ENCODE measurements around the gene HMCN1. TPM values are rescaled to one million over a fixed set of nuclear protein-coding genes. Genes with fewer than 3 reads are reported as not detected.

The HMCN1 gene
- polyA plus RNA-seq, 1 of the 3 experiments (the other 2 are of a cell fraction): 59.5 TPM

- no peak for TF ChIP-seq CTCF (IDR thresholded peaks at IDR 0.05)
- TF ChIP-seq PBX3 (IDR thresholded peaks at IDR 0.05): no peak
- no peak for TF ChIP-seq IRF3 (IDR thresholded peaks at IDR 0.05; ENCODE audit: low read depth, low read length)
Measured at GRCh38 chr1:185857442-185857841, 123.3 kb downstream of the HMCN1 start (continued).

GRCh38 chr1:185860311-185860710, 126.1 kb downstream of the HMCN1 start:
- WGBS (ENCODE audit: low lambda C conversion rate): 90% methylated on average over 1 of the region's 1 CpG
- 0 out of 2 replicates have a peak, but pooled peaks cover 4% of the 10 kb centered on the region for H3K79me2 ChIP-seq (ENCODE audit: insufficient read depth)
- H3K4me1 ChIP-seq (ENCODE audit: control insufficient read depth in 1 of 2, insufficient read depth in 2 of 2, low read depth in 1 of 2, low read length in 1 of 2): peaks cover 2 to 31% of the 10 kb centered on the region in 2 experiments; a peak in 2 of 4 replicates
- H3K27ac ChIP-seq (ENCODE audit: low read depth in 2 of 2, low read length in 1 of 2): peak overlapping the region in 1 of 2 experiments; percentile 74; a peak in 3 of 4 replicates
- no peaks in the 10 kb centered on the region for H4K20me1 ChIP-seq (ENCODE audit: insufficient read depth)
- H3K9me2 ChIP-seq: no peaks in the 10 kb centered on the region
- H3K4me3 ChIP-seq (ENCODE audit: low read depth in 2 of 2, low read length in 1 of 2): no peak overlapping the region
- peaks cover 0 to 3% of the 10 kb centered on the region in 2 experiments for H3K36me3 ChIP-seq (replicated peaks in 1 of 2; ENCODE audit: control insufficient read depth in 1 of 2, insufficient read depth in 2 of 2, low read length in 1 of 2)
- ChIA-PET POLR2A (no interaction called here), CTCF (no interaction called here)
- no peak overlapping the region for H3K4me2 ChIP-seq
- no peaks in the 10 kb centered on the region for H3K9me3 ChIP-seq
- H3K27me3 ChIP-seq (ENCODE audit: insufficient read depth): no peaks in the 10 kb centered on the region; the same call in 1 of the 2 replicates
- peaks cover 18% of the 10 kb centered on the region for H3F3A ChIP-seq (replicated peaks; ENCODE audit: insufficient read depth)
- no peak overlapping the region for H3K9ac ChIP-seq
- no peak for DNase-seq
- TF ChIP-seq CTCF (IDR thresholded peaks at IDR 0.05) (no peak), TCF12 (IDR thresholded peaks at IDR 0.05) (no peak)
- H2AFZ ChIP-seq (ENCODE audit: low read depth): no peak overlapping the region

GRCh38 chr1:185860859-185861258, 126.7 kb downstream of the HMCN1 start:
- peak overlapping the region; percentile 28 to 74; a peak in 3 of 4 replicates for H3K27ac ChIP-seq (ENCODE audit: low read depth in 2 of 2, low read length in 1 of 2)
- CTCF ChIA-PET: interaction anchor here (1.3 kb wide), 1 partner anchor 48 kb away, joined by 3 read pairs; no protein-coding TSS in a partner anchor

More at GRCh38 chr1:185860859-185861258, 126.7 kb downstream of the HMCN1 start:
- Histone ChIP-seq H3K79me2 (ENCODE audit: insufficient read depth) (0 out of 2 replicates have a peak, but pooled peaks cover under 1% of the 10 kb centered on the region), H3K9ac (no peak overlapping the region), H3K4me1 (ENCODE audit: control insufficient read depth in 1 of 2, insufficient read depth in 2 of 2, low read depth in 1 of 2, low read length in 1 of 2) (peaks cover 2 to 31% of the 10 kb centered on the region in 2 experiments; a peak in 2 of 4 replicates), H3F3A (replicated peaks; ENCODE audit: insufficient read depth) (peaks cover 24% of the 10 kb centered on the region), H3K9me3 (no peaks in the 10 kb centered on the region), H3K4me2 (no peak overlapping the region), H3K9me2 (no peaks in the 10 kb centered on the region), H2AFZ (ENCODE audit: low read depth) (no peak overlapping the region), H3K36me3 (replicated peaks in 1 of 2; ENCODE audit: control insufficient read depth in 1 of 2, insufficient read depth in 2 of 2, low read length in 1 of 2) (peaks cover under 1 to 4% of the 10 kb centered on the region in 2 experiments), H3K27me3 (ENCODE audit: insufficient read depth) (no peaks in the 10 kb centered on the region; the same call in 1 of the 2 replicates), H3K4me3 (ENCODE audit: low read depth in 2 of 2, low read length in 1 of 2) (no peak overlapping the region), H4K20me1 (ENCODE audit: insufficient read depth) (no peaks in the 10 kb centered on the region)
- 12% methylated on average over 1 of the region's 1 CpG for WGBS (ENCODE audit: low lambda C conversion rate)
- TF ChIP-seq GATA2 (CRISPR knock-in tag; IDR thresholded peaks at IDR 0.05) (no peak), USF2 (IDR thresholded peaks at IDR 0.05; ENCODE audit: borderline replicate concordance, low read depth, low read length) (no peak), YY1 (IDR thresholded peaks at IDR 0.05; ENCODE audit: low read depth) (no peak), FOXJ3 (CRISPR knock-in tag; IDR thresholded peaks at IDR 0.05) (no peak), GABPA (IDR thresholded peaks at IDR 0.05; ENCODE audit: low read depth) (no peak), ELF1 (IDR thresholded peaks at IDR 0.05) (no peak), POLR2AphosphoS5 (IDR thresholded peaks at IDR 0.05; ENCODE audit: low read depth, low read length) (no peak), EP300 (IDR thresholded peaks at IDR 0.05; ENCODE audit: borderline replicate concordance in 1 of 2, low read depth in 1 of 2, low read length in 1 of 2) (no peak)
- POLR2A ChIA-PET: no interaction called here
- no peak for DNase-seq
